Nasal cavity respiratory epithelium epithelial cell of viscerocranial mucosa (primary cell): ENCODE measurements around the gene HLA-DRB1. TPM values are rescaled to one million over a fixed set of nuclear protein-coding genes. Genes with fewer than 3 reads are reported as not detected.

ENCODE experiments used
- total RNA-seq: library from RNA; depleted of rRNA; stranded (reverse); fragments of >200 nt; gene quantifications from 2 replicates; pipeline ENCODE4 v1.2.3, GENCODE V29; 2014

The HLA-DRB1 gene
- 0.21 TPM in 1 of 2 replicates, not detected in the other for total RNA-seq

DNA sequence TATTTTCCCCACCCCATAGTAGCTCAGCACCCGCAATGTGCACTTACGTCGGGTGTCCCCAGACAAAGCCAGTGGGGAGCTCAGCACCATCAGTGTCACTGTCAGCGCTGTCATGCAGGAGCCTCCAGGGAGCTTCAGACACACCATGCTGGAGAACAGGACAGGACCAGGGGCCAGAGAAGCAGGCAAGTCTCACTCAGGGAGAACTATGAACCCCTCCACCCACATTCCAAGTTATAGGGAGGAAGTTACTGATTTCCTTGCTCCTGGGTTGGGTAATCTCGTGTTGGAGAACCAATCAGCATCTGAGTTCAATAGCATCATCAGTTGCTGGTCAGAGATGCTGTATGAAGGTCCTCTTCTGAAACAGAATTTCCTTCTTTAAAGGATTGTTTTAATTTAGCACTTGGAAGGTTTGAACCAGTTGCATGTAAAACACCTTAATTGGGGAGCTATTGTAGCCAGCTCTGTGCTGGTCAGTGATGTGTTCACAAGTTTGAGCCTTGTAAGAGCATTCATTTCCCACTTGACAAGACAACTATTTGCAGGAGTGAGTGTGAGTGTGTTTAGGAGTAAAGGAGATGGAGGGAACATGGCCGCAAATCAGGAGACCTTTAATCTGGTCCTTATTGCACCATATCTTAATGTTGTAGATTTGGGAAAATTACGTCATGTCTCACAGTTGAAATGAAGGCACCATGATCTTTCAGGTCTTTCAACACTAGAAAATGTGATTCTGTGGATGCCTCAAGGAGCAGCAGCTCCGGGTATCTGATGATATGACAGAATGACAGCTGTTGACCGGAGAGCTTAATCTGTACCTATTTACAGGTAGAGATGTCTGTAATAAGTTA, at the start of gene HLA-DRB1:
TSS of gene HLA-DRB1 (minus strand) at position 253 of the 854 bp plus-strand sequence. CDS start at position 147, 106 bp downstream.

DNA sequence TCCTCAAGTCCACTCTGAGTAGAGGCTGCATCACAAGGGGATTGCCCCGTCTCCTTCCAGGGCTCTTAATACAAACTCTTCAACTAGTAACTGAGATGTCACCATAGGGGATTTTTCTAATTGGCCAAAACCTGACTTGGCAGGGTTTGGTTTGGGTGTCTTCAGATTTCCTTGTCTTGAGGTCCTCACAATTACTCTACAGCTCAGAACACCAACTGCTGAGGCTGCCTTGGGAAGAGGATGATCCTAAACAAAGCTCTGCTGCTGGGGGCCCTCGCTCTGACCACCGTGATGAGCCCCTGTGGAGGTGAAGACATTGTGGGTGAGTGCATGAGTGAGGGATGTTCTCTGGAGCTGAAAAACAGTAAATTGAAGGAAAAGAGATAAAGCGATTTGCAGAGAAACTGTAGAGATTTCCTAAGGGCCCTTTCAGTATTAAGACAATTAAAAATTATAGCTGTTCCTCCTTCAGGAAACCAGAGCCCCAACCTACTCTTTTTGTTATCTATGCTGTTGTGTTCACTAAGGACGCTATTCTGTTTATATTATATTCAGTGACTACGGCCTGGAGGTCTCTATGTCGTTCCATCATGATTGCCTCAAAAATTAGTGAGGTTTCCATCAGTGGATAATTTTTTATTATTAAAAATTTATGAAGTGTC, 47.7 kb upstream of the HLA-DRB1 start, which contains the start of gene HLA-DQA1:
TSS of gene HLA-DQA1 (plus strand) at position 188 of the 662 bp plus-strand sequence. CDS start at position 241, 53 bp downstream.

GRCh38 chr6:32529697-32530430, 59.8 kb downstream of the HLA-DRB1 start, which contains the start of gene HLA-DRB5:
TSS of gene HLA-DRB5 (minus strand) at chr6:32530287. CDS start at chr6:32530224, 63 bp downstream.

Other genes with a start within 250 kb of the HLA-DRB1 start
- not detected in 2 replicates for gene TSBP1, start 217.9 kb downstream of the HLA-DRB1 start, total RNA-seq
- 0.34 TPM in 1 of 2 replicates, not detected in the other for gene BTNL2, start 182.7 kb downstream of the HLA-DRB1 start, total RNA-seq
- gene HLA-DRA, start 150.0 kb downstream of the HLA-DRB1 start, total RNA-seq, result under 0.01 and 1.1 TPM in 2 replicates
- not detected in 2 replicates for gene HLA-DRB5, start 59.6 kb downstream of the HLA-DRB1 start, total RNA-seq
- not detected in 2 replicates for gene HLA-DQA1, start 47.6 kb upstream of the HLA-DRB1 start, total RNA-seq
- not detected in 2 replicates for gene HLA-DQB1, start 76.8 kb upstream of the HLA-DRB1 start, total RNA-seq
- not detected in 2 replicates for gene HLA-DQA2, start 151.5 kb upstream of the HLA-DRB1 start, total RNA-seq
- gene HLA-DQB2, start 173.7 kb upstream of the HLA-DRB1 start, total RNA-seq, result not detected in 2 replicates
- 1.0 and 1.1 TPM in 2 replicates for gene HLA-DOB, start 227.2 kb upstream of the HLA-DRB1 start, total RNA-seq
- 23.6 and 66.8 TPM in 2 replicates for gene TAP2, start 248.9 kb upstream of the HLA-DRB1 start, total RNA-seq